ENCODE data around the gene CCR2.
"Not testable (repeated sequence)": the region's sequence is repeated elsewhere in the genome, so short reads cannot be mapped to it uniquely, and the experiment has no call there.

Gene CCR2

GRCh38 chr3:46393011-46393410, 39.1 kb downstream of the CCR2 start:
- no peak overlapping the region for H3K4me3 Mint-ChIP-seq
- no peaks in the 10 kb centered on the region for H3K27me3 Mint-ChIP-seq
- H3K9me3 Mint-ChIP-seq: no peaks in the 10 kb centered on the region
- DNase-seq (no peak), ATAC-seq (replicated peaks) (no peak)
- H3K27ac Mint-ChIP-seq: no peak overlapping the region
- peaks cover 3 to 6% of the 10 kb centered on the region in 2 donors for H3K4me1 Mint-ChIP-seq (ENCODE audit: low read depth in 2 of 2)
- peaks cover 3% of the 10 kb centered on the region for H3K36me3 Mint-ChIP-seq (ENCODE audit: insufficient read depth)

GRCh38 chr3:46393554-46394434, 39.9 kb downstream of the CCR2 start:
- DNase-seq (no peak), ATAC-seq (replicated peaks) (no peak)
- Mint-ChIP-seq H3K4me1 (ENCODE audit: low read depth in 2 of 2) (peaks cover 3 to 6% of the 10 kb centered on the region in 2 donors), H3K27ac (no peak overlapping the region), H3K4me3 (no peak overlapping the region), H3K27me3 (no peaks in the 10 kb centered on the region), H3K36me3 (ENCODE audit: insufficient read depth) (peaks cover 3% of the 10 kb centered on the region), H3K9me3 (no peaks in the 10 kb centered on the region)

GRCh38 chr3:46395210-46395661, 41.3 kb downstream of the CCR2 start:
- no peak for DNase-seq

DNA sequence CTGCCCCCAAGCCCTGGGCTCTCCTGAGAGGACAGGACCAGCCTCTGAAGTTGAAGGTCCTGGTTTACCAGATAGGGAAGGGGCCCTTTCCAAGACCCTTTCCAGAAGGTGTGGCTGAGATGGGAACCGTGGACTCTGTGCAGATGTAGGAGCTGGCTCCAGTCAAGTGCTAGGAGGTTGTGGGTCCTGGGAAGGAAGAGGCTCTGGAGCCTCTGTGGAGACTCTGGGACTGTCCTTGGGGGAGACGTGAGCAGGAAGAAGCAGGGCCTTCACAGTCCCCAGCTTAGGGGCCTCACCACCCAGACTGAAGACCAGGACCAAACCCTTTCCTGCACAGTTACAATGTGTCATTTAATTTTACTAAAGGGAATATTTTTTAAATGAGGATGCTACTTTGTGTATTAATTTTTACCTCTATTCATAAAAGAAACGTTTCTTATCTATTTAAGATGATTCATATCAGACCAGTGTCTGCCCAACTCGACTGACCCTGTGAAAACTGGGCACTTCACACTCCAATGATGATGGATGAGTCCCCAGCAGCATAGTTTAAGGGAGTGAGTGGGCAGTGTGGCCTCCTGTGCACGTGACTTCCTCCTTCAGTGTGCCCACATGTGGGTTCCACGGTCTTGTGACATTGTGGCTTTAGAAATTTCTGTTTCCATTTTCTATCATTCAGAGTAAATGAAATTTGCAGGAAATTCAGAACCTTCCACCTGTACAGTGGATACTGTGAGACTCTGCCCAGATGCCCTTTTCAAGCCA, 42.0 kb downstream of the CCR2 start:
- Mint-ChIP-seq H3K36me3 (ENCODE audit: insufficient read depth) (peaks cover 3% of the 10 kb centered on the region), H3K4me3 (no peak overlapping the region), H3K27ac (peak overlapping the region in 1 of 2 donors; percentile 18), H3K27me3 (no peaks in the 10 kb centered on the region), H3K9me3 (no peaks in the 10 kb centered on the region), H3K4me1 (ENCODE audit: low read depth in 2 of 2) (peaks cover 3 to 6% of the 10 kb centered on the region in 2 donors)
- DNase-seq (no peak), ATAC-seq (replicated peaks) (no peak)

More at GRCh38 chr3:46395210-46395661, 41.3 kb downstream of the CCR2 start:
- Mint-ChIP-seq H3K27me3 (no peaks in the 10 kb centered on the region), H3K9me3 (no peaks in the 10 kb centered on the region), H3K4me3 (no peak overlapping the region), H3K27ac (peak overlapping the region; percentile 2 to 16), H3K4me1 (ENCODE audit: low read depth in 2 of 2) (peaks cover 3 to 6% of the 10 kb centered on the region in 2 donors), H3K36me3 (ENCODE audit: insufficient read depth) (peaks cover 3% of the 10 kb centered on the region)
- no peak for ATAC-seq (replicated peaks)

DNA sequence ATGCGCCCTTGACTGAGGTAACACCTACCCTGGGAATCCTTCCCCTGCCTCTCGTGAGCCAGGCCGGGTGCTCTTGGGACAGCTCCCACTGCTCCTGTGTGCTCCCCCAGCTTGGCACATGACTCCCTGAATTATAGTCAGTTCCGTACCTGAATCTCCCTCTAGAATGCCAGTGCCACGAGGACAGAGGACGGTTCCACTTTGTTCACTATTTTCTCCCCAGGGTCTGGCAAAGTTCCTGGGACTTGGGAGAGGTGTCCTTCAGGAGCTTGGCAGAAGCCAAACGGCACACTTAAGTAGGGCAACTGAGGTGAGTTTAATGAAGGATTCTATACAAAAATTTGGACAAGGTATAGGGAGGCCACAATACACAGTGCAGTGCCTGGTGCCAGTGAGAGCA, 43.2 kb downstream of the CCR2 start:
- Mint-ChIP-seq H3K27me3 (no peaks in the 10 kb centered on the region), H3K4me1 (ENCODE audit: low read depth in 2 of 2) (peaks cover 3 to 6% of the 10 kb centered on the region in 2 donors), H3K36me3 (ENCODE audit: insufficient read depth) (peaks cover 3% of the 10 kb centered on the region), H3K27ac (peak overlapping the region in 1 of 2 donors; percentile 14), H3K9me3 (no peaks in the 10 kb centered on the region), H3K4me3 (no peak overlapping the region)
- ATAC-seq (replicated peaks): no peak
- DNase-seq: no peak

DNA sequence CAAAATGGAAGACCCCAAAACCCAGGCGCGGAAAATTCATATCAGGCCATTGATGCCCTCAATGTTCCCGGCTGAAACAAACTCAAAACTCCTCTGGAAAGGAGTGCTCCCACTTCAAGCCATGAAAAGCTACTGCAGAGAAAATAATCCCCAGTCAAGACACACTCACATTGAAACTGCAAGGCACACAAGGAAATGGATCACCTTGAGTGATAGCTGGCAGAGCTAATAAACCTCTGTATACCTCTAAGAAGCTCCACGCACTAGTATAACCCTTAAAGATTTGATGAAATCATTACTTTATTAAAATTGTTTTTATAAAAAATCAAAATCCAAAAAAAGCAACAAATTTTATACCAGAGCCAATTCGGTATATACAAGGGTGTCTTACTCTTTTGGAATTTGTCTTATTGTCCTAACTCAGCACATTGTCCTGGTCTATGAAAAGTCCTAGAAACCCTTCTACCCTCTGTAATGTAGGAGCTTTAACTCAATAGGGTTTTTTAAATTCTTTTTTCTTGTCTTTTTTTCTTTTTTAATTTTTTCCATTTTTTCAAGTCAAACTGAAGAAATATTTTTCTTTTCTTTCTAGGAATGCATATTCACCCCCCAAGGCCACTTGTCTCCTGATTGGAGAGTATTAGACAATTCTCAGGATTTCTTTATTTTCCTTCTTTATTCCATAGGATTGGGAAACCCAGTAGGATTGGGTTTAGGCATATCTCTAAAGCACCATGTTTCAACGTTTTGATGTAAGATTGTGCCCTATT, 44.5 kb downstream of the CCR2 start:
- Mint-ChIP-seq H3K27ac (no peak overlapping the region), H3K4me1 (ENCODE audit: low read depth in 2 of 2) (peaks cover 3 to 6% of the 10 kb centered on the region in 2 donors), H3K27me3 (no peaks in the 10 kb centered on the region), H3K4me3 (no peak overlapping the region), H3K9me3 (no peaks in the 10 kb centered on the region), H3K36me3 (ENCODE audit: insufficient read depth) (no peaks in the 10 kb centered on the region)
- DNase-seq (no peak), ATAC-seq (replicated peaks) (no peak)

- peaks cover under 1% of the 10 kb centered on the region for H3K36me3 Mint-ChIP-seq (ENCODE audit: insufficient read depth)
- H3K9me3 Mint-ChIP-seq: no peaks in the 10 kb centered on the region
- H3K4me1 Mint-ChIP-seq (ENCODE audit: low read depth in 2 of 2): peaks cover 3 to 6% of the 10 kb centered on the region in 2 donors
- ATAC-seq (replicated peaks) (no peak), DNase-seq (no peak)
- no peak overlapping the region for H3K4me3 Mint-ChIP-seq
- H3K27me3 Mint-ChIP-seq: no peaks in the 10 kb centered on the region
- H3K27ac Mint-ChIP-seq: no peak overlapping the region
These were observed 45.2 kb downstream of the CCR2 start for GRCh38 chr3:46399098-46399497.

DNA sequence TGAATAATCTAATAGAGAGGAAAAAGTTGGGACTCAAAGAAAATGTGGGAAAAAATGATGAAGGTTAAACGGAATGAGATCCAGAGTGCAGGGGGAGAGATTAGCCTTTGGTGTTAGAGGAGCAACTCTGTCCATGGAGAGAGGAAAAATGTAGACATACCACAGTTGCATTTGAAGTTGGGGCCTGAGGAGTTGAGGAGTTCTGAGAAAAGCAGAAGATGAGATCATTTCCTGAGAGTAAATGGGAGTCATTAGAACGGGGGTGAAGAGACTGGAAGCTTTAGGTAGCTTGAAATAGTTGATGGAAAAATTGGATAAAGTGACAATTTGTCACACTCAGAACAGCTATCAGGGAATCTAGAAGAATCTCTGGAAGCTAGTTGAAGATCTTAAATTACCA, 45.6 kb downstream of the CCR2 start:
- Mint-ChIP-seq H3K36me3 (ENCODE audit: insufficient read depth) (peaks cover 3% of the 10 kb centered on the region), H3K4me1 (ENCODE audit: low read depth in 2 of 2) (peaks cover 3 to 6% of the 10 kb centered on the region in 2 donors), H3K9me3 (no peaks in the 10 kb centered on the region), H3K27me3 (no peaks in the 10 kb centered on the region), H3K4me3 (no peak overlapping the region), H3K27ac (no peak overlapping the region)
- no peak for ATAC-seq (replicated peaks)
- no peak for DNase-seq

GRCh38 chr3:46400000-46400734, 46.3 kb downstream of the CCR2 start:
- Mint-ChIP-seq H3K27me3 (no peaks in the 10 kb centered on the region), H3K4me1 (ENCODE audit: low read depth in 2 of 2) (peaks cover 3 to 6% of the 10 kb centered on the region in 2 donors), H3K9me3 (no peaks in the 10 kb centered on the region), H3K27ac (no peak overlapping the region), H3K36me3 (ENCODE audit: insufficient read depth) (peaks cover 3% of the 10 kb centered on the region), H3K4me3 (no peak overlapping the region)
- DNase-seq: no peak
- ATAC-seq (replicated peaks): no peak

DNA sequence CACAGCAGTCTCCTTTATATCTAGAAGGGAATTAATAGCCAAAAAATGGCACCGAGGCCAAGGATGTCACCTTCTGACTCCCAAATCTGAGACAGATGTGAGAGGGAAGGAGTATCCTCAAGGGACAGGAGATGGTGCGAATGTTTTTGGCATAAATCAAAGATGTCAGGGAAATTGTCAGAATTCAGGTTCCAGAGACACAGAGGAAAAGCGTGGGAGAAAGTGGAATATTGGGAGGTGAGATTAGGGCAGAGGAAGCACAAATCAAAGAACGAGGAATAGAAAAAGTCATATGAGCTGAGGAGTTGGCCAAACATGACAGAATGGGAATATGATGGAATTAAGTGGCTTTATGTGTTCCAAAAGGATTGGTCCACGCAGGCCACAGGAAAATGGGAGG, 46.9 kb downstream of the CCR2 start:
- H3K4me3 Mint-ChIP-seq: no peak overlapping the region
- ATAC-seq (replicated peaks) (no peak), DNase-seq (no peak)
- H3K4me1 Mint-ChIP-seq (ENCODE audit: low read depth in 2 of 2): peaks cover 3 to 6% of the 10 kb centered on the region in 2 donors
- peaks cover 3% of the 10 kb centered on the region for H3K36me3 Mint-ChIP-seq (ENCODE audit: insufficient read depth)
- H3K27me3 Mint-ChIP-seq: no peaks in the 10 kb centered on the region
- no peak overlapping the region for H3K27ac Mint-ChIP-seq
- H3K9me3 Mint-ChIP-seq: no peaks in the 10 kb centered on the region

DNA sequence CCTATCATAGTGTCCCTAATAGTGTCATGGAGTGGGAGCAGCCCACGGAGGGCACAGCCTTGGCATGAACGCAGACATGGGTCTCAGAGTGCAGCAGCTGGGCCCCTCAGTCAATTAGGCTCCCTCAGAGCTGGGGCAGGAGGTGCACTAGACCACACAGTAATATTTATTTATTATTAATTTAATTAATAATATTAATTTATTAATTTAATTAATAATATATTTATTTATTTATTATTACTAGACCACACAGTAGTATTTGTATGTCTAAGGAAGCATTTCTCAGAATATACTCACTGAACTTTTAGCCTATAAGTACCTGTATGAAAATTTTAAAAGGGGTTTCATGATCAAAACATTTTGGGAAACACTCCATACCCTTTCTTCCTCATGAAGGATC, 47.7 kb downstream of the CCR2 start:
- DNase-seq: no peak
- Mint-ChIP-seq H3K27me3 (no peaks in the 10 kb centered on the region), H3K36me3 (ENCODE audit: insufficient read depth) (peaks cover 4% of the 10 kb centered on the region), H3K9me3 (no peaks in the 10 kb centered on the region), H3K4me3 (no peak overlapping the region), H3K27ac (no peak overlapping the region), H3K4me1 (ENCODE audit: low read depth in 2 of 2) (peaks cover 5% of the 10 kb centered on the region in 2 donors)
- no peak for ATAC-seq (replicated peaks)

GRCh38 chr3:46402902-46403301, 49.0 kb downstream of the CCR2 start:
- H3K27me3 Mint-ChIP-seq; H3K9me3 Mint-ChIP-seq; H3K27ac Mint-ChIP-seq; H3K4me3 Mint-ChIP-seq; DNase-seq; H3K36me3 Mint-ChIP-seq (ENCODE audit: insufficient read depth); ATAC-seq (replicated peaks): not testable (repeated sequence)
- peaks cover 12 to 14% of the 10 kb centered on the region in 2 donors for H3K4me1 Mint-ChIP-seq (ENCODE audit: low read depth in 2 of 2)

Measured in effector memory CD8-positive, alpha-beta T cell (primary cell).